K562 (cell line): ENCODE measurements around the gene GIMAP8. TPM values are rescaled to one million over a fixed set of nuclear protein-coding genes. Genes with fewer than 3 reads are reported as not detected.

Experiments used
- ADNP ChIP-seq: fragments of 200-800 bp; sonication (Bioruptor generic); IDR thresholded peaks from 2 replicates; pipeline ENCODE4 v1.6.1; 2016; ENCODE audit warnings: missing genetic modification characterization, missing compliant biosample characterization
- CBFA2T2 ChIP-seq: fragments of 450-650 bp; conservative IDR thresholded peaks from 2 replicates; pipeline ENCODE4 v1.6.1; 2017; ENCODE audit warnings: mild to moderate bottlenecking
- CHD1 ChIP-seq: fragments of 200-600 bp; sonication (generic); IDR thresholded peaks from one replicate; pipeline ENCODE4 v1.6.1; 2012; ENCODE audit warnings: mild to moderate bottlenecking, moderate library complexity, low read length, inconsistent platforms
- CTBP1 ChIP-seq: fragments of 450-650 bp; IDR thresholded peaks from 2 replicates; pipeline ENCODE4 v1.6.1; 2016; ENCODE audit warnings: borderline replicate concordance
- DNMT1 ChIP-seq: fragments of 450-650 bp; IDR thresholded peaks from 2 replicates; pipeline ENCODE4 v1.6.1; 2016; ENCODE audit warnings: antibody characterized with exemption, mild to moderate bottlenecking
- E4F1 ChIP-seq: fragments of 250-450 bp; sonication (Bioruptor Pico); IDR thresholded peaks from 2 replicates; pipeline ENCODE4 v1.5.0; 2021; ENCODE audit warnings: mild to moderate bottlenecking, borderline replicate concordance
- EP300 ChIP-seq: IDR thresholded peaks from 2 replicates; pipeline ENCODE4 v1.6.1; 2012; ENCODE audit warnings: low read length, improper control_type of control experiment
- HLTF ChIP-seq: fragments of 450-650 bp; IDR thresholded peaks from 2 replicates; pipeline ENCODE4 v1.6.1; 2016
- JUND ChIP-seq, 2 experiments: IDR thresholded peaks; 2 replicates in 1 of 2; 3 replicates in 1 of 2; pipeline ENCODE4 v1.6.1; 2011; ENCODE audit warnings: borderline replicate concordance in 2 of 2, low read depth in 2 of 2, low read length in 2 of 2, improper control_type of control experiment in 1 of 2, missing biosample characterization in 1 of 2, missing genetic modification characterization in 1 of 2, missing genetic modification reagents in 1 of 2
- MEF2A ChIP-seq: IDR thresholded peaks from 2 replicates; pipeline ENCODE4 v1.6.1; 2011; ENCODE audit warnings: low read depth, mild to moderate bottlenecking, low read length, moderate library complexity; ENCODE audit not compliant: control insufficient read depth
- MEF2D ChIP-seq: conservative IDR thresholded peaks from 2 replicates; pipeline ENCODE4 v1.6.1; 2016; ENCODE audit warnings: low read depth, missing genetic modification characterization, missing compliant biosample characterization
- NFYB ChIP-seq: IDR thresholded peaks from 2 replicates; pipeline ENCODE4 v1.6.1; 2011; ENCODE audit warnings: mild to moderate bottlenecking, moderate library complexity; ENCODE audit not compliant: insufficient read length; ENCODE audit errors: extremely low read depth
- NR2C2 ChIP-seq, 2 experiments: fragments of 200-800 bp in 1 of 2; sonication (Bioruptor generic) in 1 of 2; sonication (generic) in 1 of 2; formaldehyde crosslinking in 1 of 2; IDR thresholded peaks; 2 replicates each; pipeline versions ENCODE4 v1.6.1 to v1.8.0; 2016 to 2022; ENCODE audit warnings: mild to moderate bottlenecking in 1 of 2, missing compliant biosample characterization in 1 of 2, missing genetic modification characterization in 1 of 2, missing genetic modification reagents in 1 of 2
- NUFIP1 ChIP-seq: fragments of 450-650 bp; IDR thresholded peaks from 2 replicates; pipeline ENCODE4 v1.6.1; 2018; ENCODE audit not compliant: partially characterized antibody
- POLR2G ChIP-seq: fragments of 200-400 bp; formaldehyde crosslinking; IDR thresholded peaks from 2 replicates; pipeline ENCODE4 v1.6.1; 2017; ENCODE audit warnings: low read depth, mild to moderate bottlenecking, antibody characterized with exemption, low read length, moderate library complexity
- PRMT5 ChIP-seq: sonication (generic); formaldehyde crosslinking; IDR thresholded peaks from 2 replicates; pipeline ENCODE4 v1.5.0; 2020; ENCODE audit warnings: missing genetic modification reagents
- RAD51 ChIP-seq: fragments of 450-650 bp; IDR thresholded peaks from 2 replicates; pipeline ENCODE4 v1.7.1; 2016; ENCODE audit warnings: low read depth, mild to moderate bottlenecking, borderline replicate concordance
- SIN3B ChIP-seq: fragments of 450-650 bp; IDR thresholded peaks from 2 replicates; pipeline ENCODE4 v1.6.1; 2017; ENCODE audit warnings: low read depth, mild to moderate bottlenecking, moderate library complexity
- SUPT5H ChIP-seq: fragments of 450-650 bp; IDR thresholded peaks from 2 replicates; pipeline ENCODE4 v1.6.1; 2016
- TCF7 ChIP-seq: sonication (generic); IDR thresholded peaks from 2 replicates; pipeline ENCODE4 v1.6.1; 2016; ENCODE audit warnings: antibody characterized with exemption, borderline replicate concordance
- YBX1 ChIP-seq: fragments of 450-650 bp; IDR thresholded peaks from 2 replicates; pipeline ENCODE4 v1.7.1; 2016; ENCODE audit warnings: mild to moderate bottlenecking
- ZEB2 ChIP-seq: fragments of 450-650 bp; IDR thresholded peaks from 2 replicates; pipeline ENCODE4 v1.6.1; 2016
- ZFP36 ChIP-seq: fragments of 150-350 bp; IDR thresholded peaks from 2 replicates; pipeline ENCODE4 v1.6.1; 2018; ENCODE audit warnings: low read length, low read depth; ENCODE audit not compliant: partially characterized antibody
- ZKSCAN1 ChIP-seq: fragments of 150-350 bp; IDR thresholded peaks from 2 replicates; pipeline ENCODE4 v1.6.1; 2016; ENCODE audit warnings: low read depth, low read length
- ZNF444 ChIP-seq: fragments of 250-450 bp; sonication (Bioruptor Pico); IDR thresholded peaks from 2 replicates; pipeline ENCODE4 v1.4.0; 2020; ENCODE audit warnings: mild to moderate bottlenecking, moderate library complexity
- polyA plus RNA-seq, 8 experiments: library from polyadenylated mRNA; depleted of rRNA in 4 of 8; stranded (reverse) in 5 of 8; unstranded in 3 of 8; fragments of >200 nt; fragmentation: Nextera tagmentation in 2 of 8; fragmentation: Illumina TruSeq in 1 of 8; extraction: Ambion mirVana in 2 of 8; extraction: Trizol in 1 of 8; gene quantifications; 2 replicates each; pipeline versions ENCODE4 v1.2.1 to v1.2.3, GENCODE V29; 2011 to 2014; ENCODE audit warnings: inconsistent platforms in 1 of 8, missing spikeins in 1 of 8
- total RNA-seq, 7 experiments: library from RNA; depleted of rRNA in 6 of 7; stranded (reverse); fragments of >200 nt in 6 of 7; fragmentation: Illumina TruSeq in 2 of 7; extraction: Trizol in 2 of 7; gene quantifications; 2 replicates each; pipeline versions ENCODE4 v1.2.1 to v1.2.3, GENCODE V29; 2011 to 2021; ENCODE audit warnings: low replicate concordance in 1 of 7
- TF ChIP-seq, protein P1 (sequence below): fragments of 250-450 bp; sonication (Bioruptor Pico); IDR thresholded peaks from 2 replicates; pipeline ENCODE4 v1.9.0; 2021; ENCODE audit warnings: mild to moderate bottlenecking, inconsistent platforms

GIMAP8 gene
- total and polyA plus RNA-seq, 9 of the 15 experiments (the other 6 are each of a cell fraction or from before 2014, with no cell fraction given): not detected

DNA sequence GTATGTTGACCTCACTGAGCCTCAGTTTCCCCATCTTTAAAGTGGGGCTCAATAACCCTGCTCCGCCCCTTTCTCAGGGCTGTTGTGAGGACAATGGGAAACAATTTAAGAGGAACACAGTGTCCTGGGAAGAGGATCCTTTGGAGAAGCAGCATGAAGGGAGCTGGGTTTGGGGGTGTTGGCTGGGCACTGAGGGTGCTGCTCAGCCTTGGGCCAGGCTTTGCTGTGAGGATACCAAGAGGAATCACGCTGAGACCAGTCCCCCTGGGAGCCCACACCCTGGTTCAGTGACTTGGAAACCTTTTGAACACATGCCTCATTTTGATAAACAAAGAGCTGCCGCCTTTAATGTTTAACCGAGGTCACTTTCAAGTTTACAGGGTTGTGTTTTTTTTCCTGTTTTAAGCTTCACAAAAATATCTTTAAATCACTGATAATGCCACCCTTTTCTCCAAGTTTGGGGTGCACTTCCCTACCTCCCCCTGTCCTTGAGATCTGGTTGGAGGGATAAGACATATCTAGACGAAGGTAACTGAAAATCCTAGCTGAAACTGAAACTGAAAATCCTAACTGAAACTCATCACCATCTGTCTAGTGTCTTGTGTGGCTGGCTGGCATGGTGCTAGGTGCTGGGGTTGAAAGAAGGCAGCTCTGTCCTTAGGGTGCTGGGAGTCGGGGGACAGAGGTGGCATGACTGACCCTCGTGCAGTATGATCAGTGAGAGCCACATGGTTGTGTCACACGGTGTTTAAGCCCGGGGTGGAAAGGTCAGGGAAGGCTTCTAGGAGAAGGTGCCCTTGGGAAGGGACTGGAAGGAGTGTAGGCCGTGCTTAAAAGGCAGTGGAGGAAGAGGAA, 43.6 kb upstream of the GIMAP8 start (continued):
- TF ChIP-seq, protein P1, sequence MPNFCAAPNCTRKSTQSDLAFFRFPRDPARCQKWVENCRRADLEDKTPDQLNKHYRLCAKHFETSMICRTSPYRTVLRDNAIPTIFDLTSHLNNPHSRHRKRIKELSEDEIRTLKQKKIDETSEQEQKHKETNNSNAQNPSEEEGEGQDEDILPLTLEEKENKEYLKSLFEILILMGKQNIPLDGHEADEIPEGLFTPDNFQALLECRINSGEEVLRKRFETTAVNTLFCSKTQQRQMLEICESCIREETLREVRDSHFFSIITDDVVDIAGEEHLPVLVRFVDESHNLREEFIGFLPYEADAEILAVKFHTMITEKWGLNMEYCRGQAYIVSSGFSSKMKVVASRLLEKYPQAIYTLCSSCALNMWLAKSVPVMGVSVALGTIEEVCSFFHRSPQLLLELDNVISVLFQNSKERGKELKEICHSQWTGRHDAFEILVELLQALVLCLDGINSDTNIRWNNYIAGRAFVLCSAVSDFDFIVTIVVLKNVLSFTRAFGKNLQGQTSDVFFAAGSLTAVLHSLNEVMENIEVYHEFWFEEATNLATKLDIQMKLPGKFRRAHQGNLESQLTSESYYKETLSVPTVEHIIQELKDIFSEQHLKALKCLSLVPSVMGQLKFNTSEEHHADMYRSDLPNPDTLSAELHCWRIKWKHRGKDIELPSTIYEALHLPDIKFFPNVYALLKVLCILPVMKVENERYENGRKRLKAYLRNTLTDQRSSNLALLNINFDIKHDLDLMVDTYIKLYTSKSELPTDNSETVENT: no peak
- no peak for TF ChIP-seq ZKSCAN1
- peak; percentile 63 for TF ChIP-seq CHD1
- no peak for TF ChIP-seq HLTF
- no peak for TF ChIP-seq PRMT5
- TF ChIP-seq E4F1 (CRISPR knock-in tag): no peak
- TF ChIP-seq JUND (IDR thresholded peaks at IDR 0.05; ENCODE audit: borderline replicate concordance, low read depth, low read length): 0 out of 2 replicates have a peak, but pooled peaks have one; percentile 18
- no peak for TF ChIP-seq JUND (tag; IDR thresholded peaks at IDR 0.05; ENCODE audit: borderline replicate concordance, low read depth, low read length)
- no peak for TF ChIP-seq NUFIP1
- no peak; the same call in 1 of the 2 replicates for TF ChIP-seq NR2C2 (CRISPR knock-in tag; IDR thresholded peaks at IDR 0.05)
- TF ChIP-seq NR2C2 (tag; IDR thresholded peaks at IDR 0.05): peak; percentile 80
- TF ChIP-seq EP300: peak; percentile 71
- 0 out of 2 replicates have a peak, but pooled peaks have one; percentile 13 for TF ChIP-seq ZEB2
- TF ChIP-seq MEF2D: 0 out of 2 replicates have a peak, but pooled peaks have one; percentile 20
- no peak for TF ChIP-seq SUPT5H
- TF ChIP-seq ADNP: peak; percentile 48; the same call in 1 of the 2 replicates
- TF ChIP-seq ZFP36: peak; percentile 52
- peak; percentile 36; the same call in 1 of the 2 replicates for TF ChIP-seq CBFA2T2
- no peak for TF ChIP-seq NFYB
- no peak for TF ChIP-seq DNMT1
- no peak for TF ChIP-seq SIN3B
- no peak for TF ChIP-seq ZNF444 (CRISPR knock-in tag)
- TF ChIP-seq CTBP1: no peak
- TF ChIP-seq MEF2A: no peak
- TF ChIP-seq YBX1: no peak
- no peak for TF ChIP-seq RAD51
- no peak for TF ChIP-seq TCF7
- TF ChIP-seq POLR2G: no peak
